SK-N-SH treated with all-trans-retinoic acid at 6 μM for 48 hours (cell line): ENCODE data around the gene FAAH.

Experiments
- OSR1 ChIP-seq: fragments of 250-450 bp; sonication (Bioruptor Pico); IDR thresholded peaks from 2 replicates; pipeline ENCODE4 v1.8.0; 2022; ENCODE audit warnings: moderate library complexity, mild to moderate bottlenecking, inconsistent platforms
- PPARA ChIP-seq: fragments of 250-450 bp; sonication (Bioruptor Pico); IDR thresholded peaks from 2 replicates; pipeline ENCODE4 v1.5.0; 2020; ENCODE audit warnings: mild to moderate bottlenecking, borderline replicate concordance
- ZFP30 ChIP-seq: fragments of 450-650 bp; formaldehyde crosslinking; IDR thresholded peaks from 2 replicates; pipeline ENCODE4 v1.5.0; 2022; ENCODE audit warnings: mild to moderate bottlenecking, moderate library complexity
- TF ChIP-seq, protein P1 (sequence below): fragments of 250-450 bp; sonication (Bioruptor Pico); IDR thresholded peaks from 2 replicates; pipeline ENCODE4 v1.5.1; 2020; ENCODE audit warnings: low read depth, mild to moderate bottlenecking, moderate library complexity

DNA sequence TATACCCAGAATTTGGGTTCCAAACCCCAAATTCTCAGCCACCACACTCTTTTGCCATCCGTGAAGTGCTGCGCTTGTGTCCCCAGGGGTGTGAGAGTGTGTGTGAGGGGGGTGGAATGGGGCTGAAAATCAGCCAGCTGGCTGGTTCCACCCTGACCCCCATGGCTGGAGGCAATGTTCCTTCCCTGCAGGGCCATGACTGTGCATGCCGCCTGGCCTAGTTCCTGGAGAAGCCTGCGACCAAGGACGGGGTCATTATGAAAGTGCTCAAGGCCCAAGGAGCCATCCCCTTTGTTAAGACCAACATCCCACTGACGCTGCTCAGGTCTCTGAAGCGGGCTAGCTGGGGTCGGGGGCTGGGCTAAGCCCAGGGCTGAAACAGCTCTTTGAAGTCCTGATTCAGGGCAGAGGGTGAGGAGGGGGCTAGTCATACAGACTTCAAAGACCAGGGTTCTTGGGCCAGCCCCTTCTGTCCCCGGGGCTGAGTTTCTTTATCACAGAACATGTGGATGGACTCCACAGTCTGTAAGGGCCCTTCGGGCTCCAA lies 38.7 kb downstream of the FAAH start:
- TF ChIP-seq ZFP30 (no peak), PPARA (no peak), OSR1 (CRISPR knock-in tag) (no peak)
- TF ChIP-seq, protein P1, sequence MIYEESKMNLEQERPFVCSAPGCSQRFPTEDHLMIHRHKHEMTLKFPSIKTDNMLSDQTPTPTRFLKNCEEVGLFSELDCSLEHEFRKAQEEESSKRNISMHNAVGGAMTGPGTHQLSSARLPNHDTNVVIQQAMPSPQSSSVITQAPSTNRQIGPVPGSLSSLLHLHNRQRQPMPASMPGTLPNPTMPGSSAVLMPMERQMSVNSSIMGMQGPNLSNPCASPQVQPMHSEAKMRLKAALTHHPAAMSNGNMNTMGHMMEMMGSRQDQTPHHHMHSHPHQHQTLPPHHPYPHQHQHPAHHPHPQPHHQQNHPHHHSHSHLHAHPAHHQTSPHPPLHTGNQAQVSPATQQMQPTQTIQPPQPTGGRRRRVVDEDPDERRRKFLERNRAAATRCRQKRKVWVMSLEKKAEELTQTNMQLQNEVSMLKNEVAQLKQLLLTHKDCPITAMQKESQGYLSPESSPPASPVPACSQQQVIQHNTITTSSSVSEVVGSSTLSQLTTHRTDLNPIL: no peak
